NCI-H1092 treated with DMSO at 0.1 percent for 48 hours (cell line): ENCODE data around the gene INHBA.

ENCODE experiments used
- DNase-seq: peaks from one replicate; lab custom pipeline; 2025; lab: John Stamatoyannopoulos, UW

The INHBA gene

GRCh38 chr7:41702635-41703371 is at the start of gene INHBA:
TSS of gene INHBA (minus strand) at chr7:41703090. CDS start at chr7:41700374, 2,716 bp downstream.
- DNase-seq = no peak

- no peak for DNase-seq
Measured at GRCh38 chr7:41752615-41753014, 49.7 kb upstream of the INHBA start.

GRCh38 chr7:41750661-41751540 is 48.0 kb upstream of the INHBA start:
- no peak for DNase-seq

GRCh38 chr7:41747961-41748360 is 45.1 kb upstream of the INHBA start:
- DNase-seq = no peak

- DNase-seq = no peak
Measured at GRCh38 chr7:41745451-41745850, 42.6 kb upstream of the INHBA start.

GRCh38 chr7:41744161-41744560 is 41.3 kb upstream of the INHBA start:
- no peak for DNase-seq

GRCh38 chr7:41742401-41743020 is 39.6 kb upstream of the INHBA start:
- no peak for DNase-seq

- no peak for DNase-seq
Measured at GRCh38 chr7:41738806-41739205, 35.9 kb upstream of the INHBA start.

- DNase-seq = no peak
Measured at GRCh38 chr7:41738336-41738735, 35.4 kb upstream of the INHBA start.

- no peak for DNase-seq
Measured at GRCh38 chr7:41735206-41735605, 32.3 kb upstream of the INHBA start.

GRCh38 chr7:41732843-41733306 is 30.0 kb upstream of the INHBA start:
- DNase-seq = no peak

- DNase-seq = no peak
Measured at GRCh38 chr7:41732436-41732785, 29.5 kb upstream of the INHBA start.

- no peak for DNase-seq
Measured at GRCh38 chr7:41731493-41732435, 28.9 kb upstream of the INHBA start.

- no peak for DNase-seq
Measured at GRCh38 chr7:41730668-41731067, 27.8 kb upstream of the INHBA start.

GRCh38 chr7:41730161-41730560 is 27.3 kb upstream of the INHBA start:
- no peak for DNase-seq

GRCh38 chr7:41729059-41729458 is 26.2 kb upstream of the INHBA start:
- no peak for DNase-seq

- DNase-seq = no peak
Measured at GRCh38 chr7:41725013-41725412, 22.1 kb upstream of the INHBA start.

- no peak for DNase-seq
Measured at GRCh38 chr7:41720886-41721285, 18.0 kb upstream of the INHBA start.

- DNase-seq = no peak
Measured at GRCh38 chr7:41720046-41720445, 17.2 kb upstream of the INHBA start.

- no peak for DNase-seq
Measured at GRCh38 chr7:41716691-41717090, 13.8 kb upstream of the INHBA start.

GRCh38 chr7:41715000-41715399 is 12.1 kb upstream of the INHBA start:
- DNase-seq = no peak
